ENCODE results near the gene SSUH2. TPM values are rescaled to one million over a fixed set of nuclear protein-coding genes. Genes with fewer than 3 reads are reported as not detected.

SSUH2 gene
- total and polyA plus RNA-seq, 7 donors: 0.11 to 1.1 (median 0.36) TPM

DNA sequence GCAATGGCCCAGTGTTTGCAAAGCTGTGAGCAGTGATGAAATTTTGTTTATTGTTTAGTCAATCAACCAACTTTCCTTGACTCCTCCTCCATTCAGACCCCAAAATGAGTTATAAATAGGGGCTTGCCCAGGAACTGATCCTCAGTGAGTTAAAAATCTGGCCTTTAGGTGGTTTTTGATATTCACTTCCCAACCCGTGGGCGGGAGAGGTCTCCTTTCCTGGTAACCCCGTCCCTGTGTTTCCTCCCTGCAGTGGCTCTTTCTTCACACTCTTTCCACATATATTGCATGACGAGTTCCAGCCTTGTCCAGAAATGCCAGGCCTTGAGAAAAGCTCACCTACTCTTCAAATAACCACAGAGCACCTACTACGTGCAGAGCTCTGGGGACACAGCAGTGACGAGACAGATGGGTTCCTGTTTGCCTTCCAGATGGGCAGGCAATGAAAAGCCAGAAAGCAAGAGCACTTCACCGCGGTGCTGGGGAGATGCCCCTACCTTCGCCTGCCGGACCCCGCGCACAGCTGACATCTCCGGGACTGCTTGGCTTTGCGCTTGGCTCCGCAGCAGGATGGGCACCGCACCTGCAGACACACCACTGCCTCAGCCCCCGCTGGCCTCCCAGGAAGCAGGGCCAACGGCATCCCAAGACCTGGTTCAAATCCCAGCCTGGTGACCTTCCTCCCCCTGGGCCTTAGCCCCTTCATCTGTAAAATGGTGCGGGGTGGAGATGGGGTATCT is 17.2 kb downstream of the SSUH2 start:
- WGBS, 3 donors: 88 to 90% (median 89%) methylated on average over 19 of the region's 19 CpGs
- Histone ChIP-seq H3K9me3 (no peaks in the 10 kb centered on the region), H3K27ac (no peak overlapping the region), H3K27me3 (ENCODE audit: insufficient read depth in 3 of 3, low read length in 2 of 3) (no peaks in the 10 kb centered on the region), H3K4me1 (peaks cover 11% of the 10 kb centered on the region), H3K4me3 (no peak overlapping the region), H3K36me3 (ENCODE audit: insufficient read depth in 1 of 2, low read depth in 1 of 2) (no peaks in the 10 kb centered on the region)
- TF ChIP-seq, protein P1, sequence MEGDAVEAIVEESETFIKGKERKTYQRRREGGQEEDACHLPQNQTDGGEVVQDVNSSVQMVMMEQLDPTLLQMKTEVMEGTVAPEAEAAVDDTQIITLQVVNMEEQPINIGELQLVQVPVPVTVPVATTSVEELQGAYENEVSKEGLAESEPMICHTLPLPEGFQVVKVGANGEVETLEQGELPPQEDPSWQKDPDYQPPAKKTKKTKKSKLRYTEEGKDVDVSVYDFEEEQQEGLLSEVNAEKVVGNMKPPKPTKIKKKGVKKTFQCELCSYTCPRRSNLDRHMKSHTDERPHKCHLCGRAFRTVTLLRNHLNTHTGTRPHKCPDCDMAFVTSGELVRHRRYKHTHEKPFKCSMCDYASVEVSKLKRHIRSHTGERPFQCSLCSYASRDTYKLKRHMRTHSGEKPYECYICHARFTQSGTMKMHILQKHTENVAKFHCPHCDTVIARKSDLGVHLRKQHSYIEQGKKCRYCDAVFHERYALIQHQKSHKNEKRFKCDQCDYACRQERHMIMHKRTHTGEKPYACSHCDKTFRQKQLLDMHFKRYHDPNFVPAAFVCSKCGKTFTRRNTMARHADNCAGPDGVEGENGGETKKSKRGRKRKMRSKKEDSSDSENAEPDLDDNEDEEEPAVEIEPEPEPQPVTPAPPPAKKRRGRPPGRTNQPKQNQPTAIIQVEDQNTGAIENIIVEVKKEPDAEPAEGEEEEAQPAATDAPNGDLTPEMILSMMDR (IDR thresholded peaks at IDR 0.05): no peak
- intact Hi-C loops (cut with DNase I): no loop called here
- no peak for ATAC-seq
- DNase-seq: no peak

DNA sequence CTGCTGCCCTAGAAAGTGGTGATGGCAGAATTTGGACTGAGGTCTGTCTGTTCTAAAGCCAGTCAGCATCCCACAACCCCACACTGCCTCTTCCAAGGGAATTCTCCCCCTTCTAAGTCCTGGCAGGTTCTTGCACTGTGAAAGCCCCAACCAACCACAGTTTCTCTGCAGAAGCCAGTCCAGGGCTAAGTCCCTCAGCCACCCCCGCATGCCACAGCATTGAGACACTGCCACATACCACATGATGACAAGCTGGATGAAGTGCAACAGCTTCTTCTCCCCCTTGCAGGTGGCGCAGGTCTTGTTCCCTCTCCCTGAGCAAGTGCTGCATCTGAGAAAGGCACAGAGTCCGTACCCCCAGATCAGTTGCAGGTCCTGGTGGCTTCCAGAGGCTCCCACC is 18.6 kb downstream of the SSUH2 start:
- ATAC-seq (peak in 1 of 4 donors; percentile 48), DNase-seq (no peak)
- TF ChIP-seq, protein P1 (IDR thresholded peaks at IDR 0.05): no peak
- Histone ChIP-seq H3K27ac (no peak overlapping the region), H3K9me3 (no peaks in the 10 kb centered on the region), H3K27me3 (ENCODE audit: insufficient read depth in 3 of 3, low read length in 2 of 3) (no peaks in the 10 kb centered on the region), H3K4me1 (peaks cover 13% of the 10 kb centered on the region), H3K36me3 (ENCODE audit: insufficient read depth in 1 of 2, low read depth in 1 of 2) (no peaks in the 10 kb centered on the region), H3K4me3 (no peak overlapping the region)
- WGBS, 3 donors: 71 to 98% (median 92%) methylated on average over 3 of the region's 3 CpGs
- intact Hi-C loops (cut with DNase I): no loop called here

DNA sequence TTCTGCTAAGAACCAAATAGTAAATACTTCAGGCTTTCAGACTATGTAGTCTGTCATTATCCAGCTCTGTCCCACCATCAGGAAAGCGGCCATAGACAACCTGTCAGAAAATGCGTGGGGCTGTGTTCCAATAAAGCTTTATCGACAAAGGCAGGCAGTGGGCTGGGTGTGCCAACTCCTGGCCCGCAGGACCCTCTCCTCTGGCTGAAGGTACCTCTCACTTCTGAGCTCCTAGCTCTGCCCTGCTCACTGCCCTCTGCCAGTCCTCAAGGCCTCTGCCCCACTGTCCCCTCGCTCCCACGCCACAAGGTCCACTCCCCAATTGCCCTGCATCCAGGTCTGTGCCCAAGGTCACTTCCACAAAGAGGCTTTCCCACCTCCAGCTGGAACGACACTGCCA is 20.0 kb downstream of the SSUH2 start:
- intact Hi-C loops (cut with DNase I): loop anchor here (5.0 kb wide), 2 partner anchors 142 to 182 kb away; no protein-coding TSS in a partner anchor
- no peak for ATAC-seq
- DNase-seq: no peak
- 95 to 97% (median 97%) methylated on average over 7 of the region's 7 CpGs for WGBS, 3 donors
- Histone ChIP-seq H3K27me3 (ENCODE audit: insufficient read depth in 3 of 3, low read length in 2 of 3) (no peaks in the 10 kb centered on the region), H3K4me1 (peaks cover 7% of the 10 kb centered on the region), H3K36me3 (ENCODE audit: insufficient read depth in 1 of 2, low read depth in 1 of 2) (no peaks in the 10 kb centered on the region), H3K4me3 (no peak overlapping the region), H3K9me3 (no peaks in the 10 kb centered on the region), H3K27ac (no peak overlapping the region)
- TF ChIP-seq, protein P1 (IDR thresholded peaks at IDR 0.05): no peak

DNA sequence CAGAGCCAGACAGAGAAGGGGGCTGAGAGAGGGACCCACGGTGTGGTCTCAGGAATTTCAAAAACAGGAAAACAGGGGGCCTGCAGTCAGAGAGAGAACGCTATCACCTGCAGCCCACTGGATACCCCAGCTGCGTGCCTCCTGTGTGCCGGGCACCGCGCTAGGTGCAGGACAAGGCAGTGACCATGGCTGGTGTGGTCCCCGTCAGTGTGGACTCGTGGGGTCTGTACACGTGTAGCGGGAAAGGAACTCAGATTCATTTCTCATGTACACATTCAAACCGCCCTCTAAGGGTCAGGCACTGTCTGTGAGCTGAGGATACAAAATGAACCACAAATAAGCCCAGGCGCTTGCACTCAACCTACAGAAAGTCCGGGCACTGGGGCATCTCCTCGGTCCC is 20.9 kb downstream of the SSUH2 start:
- H3K9me3 ChIP-seq: no peaks in the 10 kb centered on the region
- H3K27ac ChIP-seq: no peak overlapping the region
- TF ChIP-seq, protein P1 (IDR thresholded peaks at IDR 0.05): no peak
- H3K4me1 ChIP-seq: peaks cover 7% of the 10 kb centered on the region
- ATAC-seq (no peak), DNase-seq (no peak)
- WGBS, 3 donors: 87 to 88% (median 88%) methylated on average over 14 of the region's 14 CpGs
- intact Hi-C loops (cut with DNase I): loop anchor here (1.0 to 5.0 kb wide), 3 partner anchors 141 to 181 kb away; no protein-coding TSS in a partner anchor
- no peak overlapping the region for H3K4me3 ChIP-seq
- no peaks in the 10 kb centered on the region for H3K36me3 ChIP-seq (ENCODE audit: insufficient read depth in 1 of 2, low read depth in 1 of 2)
- H3K27me3 ChIP-seq (ENCODE audit: insufficient read depth in 3 of 3, low read length in 2 of 3): no peaks in the 10 kb centered on the region
